Measurements from ENCODE around the gene SIX2. TPM values are rescaled to one million over a fixed set of nuclear protein-coding genes. Genes with fewer than 3 reads are reported as not detected.

Gene SIX2
- total RNA-seq, 1 experiment from 2014 or later, result 1.9 TPM

DNA sequence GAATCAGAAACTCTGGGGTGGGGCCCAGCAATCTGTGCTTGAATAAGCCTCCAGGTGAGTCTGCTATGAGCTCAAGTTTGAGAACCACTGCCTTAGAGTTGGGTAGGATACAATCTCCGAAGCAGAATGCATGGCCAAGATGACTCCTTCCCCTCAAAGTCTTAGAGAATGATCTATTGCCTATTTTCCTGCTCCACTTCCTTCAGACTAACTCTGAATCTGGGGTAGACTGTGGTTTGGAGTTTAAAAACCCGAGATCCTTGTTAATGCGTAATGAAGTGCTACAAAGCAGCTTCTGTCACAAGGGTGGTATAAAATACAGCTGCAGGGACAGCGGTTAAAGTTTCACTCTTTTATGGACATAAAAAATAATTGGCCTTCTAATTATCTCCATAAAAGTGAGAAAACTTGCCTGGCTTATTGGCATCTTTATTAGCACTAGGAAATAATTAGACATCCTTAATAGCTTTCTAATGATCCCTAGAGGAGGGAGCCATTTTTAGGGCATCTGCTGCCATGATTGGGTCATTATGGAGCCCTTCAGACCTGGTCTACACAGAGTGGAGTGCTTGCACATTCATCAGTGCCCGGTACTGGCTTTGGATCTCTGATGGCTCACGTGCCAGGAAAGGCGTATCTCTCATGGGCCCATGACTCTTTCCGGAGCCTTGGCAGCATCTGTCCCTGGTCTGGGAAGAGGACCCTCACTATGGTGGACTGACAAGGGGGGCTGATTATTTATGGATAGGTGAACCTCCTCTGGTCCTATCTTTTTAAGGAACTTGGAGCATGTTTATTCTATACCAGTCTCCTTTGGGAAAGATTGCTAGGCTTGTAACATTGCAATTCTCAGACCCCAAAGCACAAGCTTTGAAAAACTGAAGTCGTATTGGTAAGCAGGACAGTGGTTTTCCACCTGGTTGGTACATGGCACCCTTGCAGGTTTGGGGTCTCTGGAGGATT, 28.2 kb downstream of the SIX2 start:
- BruUV-seq (replicated peaks), result no TSS peak
- H3K27me3 ChIP-seq (replicated peaks; ENCODE audit: control insufficient read depth, insufficient read depth, low read length), result no peaks in the 10 kb centered on the region
- intact Hi-C loops (cut with micrococcal nuclease; ENCODE audit: unreplicated experiment), result loop anchor here (1.0 to 2.0 kb wide), 3 partner anchors 460 to 597 kb away; no protein-coding TSS in a partner anchor
- Mint-ChIP-seq H3K4me1 (ENCODE audit: low read depth, unreplicated experiment) (no peaks in the 10 kb centered on the region), H3K4me3 (ENCODE audit: unreplicated experiment) (no peak overlapping the region), H3K27me3 (ENCODE audit: insufficient read depth, unreplicated experiment) (no peaks in the 10 kb centered on the region), H3K9me3 (ENCODE audit: unreplicated experiment) (no peaks in the 10 kb centered on the region), H3K27ac (ENCODE audit: unreplicated experiment) (no peak overlapping the region), H3K36me3 (ENCODE audit: insufficient read depth, unreplicated experiment) (no peaks in the 10 kb centered on the region)
- H3K4me1 ChIP-seq, result no peaks in the 10 kb centered on the region
- ChIA-PET CTCF (interaction anchor here (0.6 to 2.4 kb wide), 4 partner anchors 8 to 568 kb away, joined by 4 to 10 read pairs (median 7); no protein-coding TSS in a partner anchor), POLR2A (no interaction called here)
- TF ChIP-seq, protein P1, sequence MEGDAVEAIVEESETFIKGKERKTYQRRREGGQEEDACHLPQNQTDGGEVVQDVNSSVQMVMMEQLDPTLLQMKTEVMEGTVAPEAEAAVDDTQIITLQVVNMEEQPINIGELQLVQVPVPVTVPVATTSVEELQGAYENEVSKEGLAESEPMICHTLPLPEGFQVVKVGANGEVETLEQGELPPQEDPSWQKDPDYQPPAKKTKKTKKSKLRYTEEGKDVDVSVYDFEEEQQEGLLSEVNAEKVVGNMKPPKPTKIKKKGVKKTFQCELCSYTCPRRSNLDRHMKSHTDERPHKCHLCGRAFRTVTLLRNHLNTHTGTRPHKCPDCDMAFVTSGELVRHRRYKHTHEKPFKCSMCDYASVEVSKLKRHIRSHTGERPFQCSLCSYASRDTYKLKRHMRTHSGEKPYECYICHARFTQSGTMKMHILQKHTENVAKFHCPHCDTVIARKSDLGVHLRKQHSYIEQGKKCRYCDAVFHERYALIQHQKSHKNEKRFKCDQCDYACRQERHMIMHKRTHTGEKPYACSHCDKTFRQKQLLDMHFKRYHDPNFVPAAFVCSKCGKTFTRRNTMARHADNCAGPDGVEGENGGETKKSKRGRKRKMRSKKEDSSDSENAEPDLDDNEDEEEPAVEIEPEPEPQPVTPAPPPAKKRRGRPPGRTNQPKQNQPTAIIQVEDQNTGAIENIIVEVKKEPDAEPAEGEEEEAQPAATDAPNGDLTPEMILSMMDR (IDR thresholded peaks at IDR 0.05; ENCODE audit: insufficient read depth in 1 of 2, low read depth in 1 of 2, low read length in 1 of 2, severe bottlenecking in 1 of 2, unreplicated experiment in 1 of 2), result no peak
- H3K9me3 ChIP-seq, result no peaks in the 10 kb centered on the region
- no peak overlapping the region for H3K4me3 ChIP-seq (ENCODE audit: low read depth, low read length)
- DNase-seq, result no peak
- H3K36me3 ChIP-seq (ENCODE audit: control insufficient read depth, insufficient read depth, low read length), result no peaks in the 10 kb centered on the region

DNA sequence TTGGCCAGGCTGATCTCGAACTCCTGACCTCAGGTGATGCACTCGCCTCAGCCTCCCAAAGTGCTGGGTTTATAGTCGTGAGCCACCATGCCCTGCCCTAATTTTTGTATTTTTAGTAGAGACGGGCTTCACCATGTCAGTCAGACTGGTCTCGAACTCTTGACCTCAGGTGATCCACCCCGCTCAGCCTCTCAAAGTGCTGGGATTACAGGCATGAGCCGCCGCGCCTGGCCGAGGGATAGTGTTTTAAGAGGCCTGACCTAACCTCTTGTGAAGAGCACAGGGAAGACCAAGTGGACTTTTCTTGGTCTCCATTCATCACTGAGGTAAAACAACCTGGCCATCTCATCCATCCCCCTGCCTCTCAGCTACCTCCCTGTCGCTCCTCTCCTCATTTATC, 29.7 kb downstream of the SIX2 start:
- Histone ChIP-seq H3K4me1 (no peaks in the 10 kb centered on the region), H3K4me3 (ENCODE audit: low read depth, low read length) (no peak overlapping the region), H3K27me3 (replicated peaks; ENCODE audit: control insufficient read depth, insufficient read depth, low read length) (no peaks in the 10 kb centered on the region), H3K9me3 (no peaks in the 10 kb centered on the region), H3K36me3 (ENCODE audit: control insufficient read depth, insufficient read depth, low read length) (no peaks in the 10 kb centered on the region)
- DNase-seq, result no peak
- TF ChIP-seq, protein P1 (IDR thresholded peaks at IDR 0.05; ENCODE audit: insufficient read depth in 1 of 2, low read depth in 1 of 2, low read length in 1 of 2, severe bottlenecking in 1 of 2, unreplicated experiment in 1 of 2), result no peak
- H3K27ac Mint-ChIP-seq (ENCODE audit: unreplicated experiment), result no peak overlapping the region
- CTCF ChIA-PET, result no interaction called here
- intact Hi-C loops (cut with micrococcal nuclease; ENCODE audit: unreplicated experiment), result no loop called here
- H3K9me3 Mint-ChIP-seq (ENCODE audit: unreplicated experiment), result no peaks in the 10 kb centered on the region
- H3K27me3 Mint-ChIP-seq (ENCODE audit: insufficient read depth, unreplicated experiment), result no peaks in the 10 kb centered on the region
- no peaks in the 10 kb centered on the region for H3K36me3 Mint-ChIP-seq (ENCODE audit: insufficient read depth, unreplicated experiment)
- BruUV-seq (replicated peaks), result no TSS peak
- H3K4me1 Mint-ChIP-seq (ENCODE audit: low read depth, unreplicated experiment), result no peaks in the 10 kb centered on the region
- no peak overlapping the region for H3K4me3 Mint-ChIP-seq (ENCODE audit: unreplicated experiment)
- POLR2A ChIA-PET, result no interaction called here

DNA sequence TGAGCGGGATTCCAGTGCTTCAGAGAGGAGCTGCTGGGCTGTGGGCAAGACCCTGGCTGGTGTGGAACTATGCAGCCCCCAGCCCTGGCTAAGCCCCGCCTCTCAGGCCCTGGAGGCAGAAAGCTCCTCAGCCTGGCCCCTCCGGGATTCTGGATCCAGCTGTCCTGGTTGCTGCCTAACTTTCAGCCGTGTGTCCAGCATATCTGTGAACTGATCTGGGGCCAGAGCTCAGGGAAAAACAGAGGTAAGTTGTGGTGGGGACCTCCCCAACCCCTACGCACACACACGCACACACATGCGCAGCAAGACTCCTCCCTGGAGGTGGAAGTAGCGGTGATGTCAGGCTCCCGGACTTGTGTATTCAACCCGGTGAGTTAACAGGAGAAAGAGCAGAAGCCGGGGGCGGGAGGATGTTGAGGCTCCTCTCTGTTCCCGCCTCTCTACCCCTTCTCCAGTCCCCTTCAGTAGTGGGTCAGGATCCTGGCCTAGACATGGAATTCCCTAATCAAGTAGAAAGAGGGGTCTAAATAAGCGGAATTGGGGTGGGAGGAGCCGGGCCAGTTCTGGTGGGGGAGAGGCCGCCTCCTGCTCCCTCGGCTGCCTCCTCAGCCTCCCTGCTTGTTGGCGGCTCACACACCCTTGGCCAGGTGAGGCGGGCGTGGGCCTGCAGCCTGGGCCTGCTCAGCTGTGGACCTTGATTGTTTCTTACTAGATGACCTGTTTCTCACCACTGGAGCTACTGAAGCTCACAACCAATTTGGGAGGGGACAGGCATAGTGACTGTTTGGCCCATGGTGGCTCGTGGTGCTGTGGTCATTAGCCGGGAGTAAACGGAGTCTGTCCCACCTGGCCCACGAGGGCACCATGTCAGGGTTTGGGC, 33.4 kb downstream of the SIX2 start:
- Histone ChIP-seq H3K36me3 (ENCODE audit: control insufficient read depth, insufficient read depth, low read length) (no peaks in the 10 kb centered on the region), H3K27me3 (replicated peaks; ENCODE audit: control insufficient read depth, insufficient read depth, low read length) (no peaks in the 10 kb centered on the region), H3K9me3 (no peaks in the 10 kb centered on the region), H3K4me1 (no peaks in the 10 kb centered on the region), H3K4me3 (ENCODE audit: low read depth, low read length) (no peak overlapping the region)
- no peak for DNase-seq
- intact Hi-C loops (cut with micrococcal nuclease; ENCODE audit: unreplicated experiment), result no loop called here
- no TSS peak for BruUV-seq (replicated peaks)
- ChIA-PET CTCF (no interaction called here), POLR2A (no interaction called here)
- TF ChIP-seq, protein P1 (IDR thresholded peaks at IDR 0.05; ENCODE audit: insufficient read depth in 1 of 2, low read depth in 1 of 2, low read length in 1 of 2, severe bottlenecking in 1 of 2, unreplicated experiment in 1 of 2), result no peak
- Mint-ChIP-seq H3K4me1 (ENCODE audit: low read depth, unreplicated experiment) (no peaks in the 10 kb centered on the region), H3K27ac (ENCODE audit: unreplicated experiment) (no peak overlapping the region), H3K9me3 (ENCODE audit: unreplicated experiment) (no peaks in the 10 kb centered on the region), H3K4me3 (ENCODE audit: unreplicated experiment) (no peak overlapping the region), H3K27me3 (ENCODE audit: insufficient read depth, unreplicated experiment) (no peaks in the 10 kb centered on the region), H3K36me3 (ENCODE audit: insufficient read depth, unreplicated experiment) (no peaks in the 10 kb centered on the region)

Data from Caco-2 (cell line).